Mucosa of rectum (tissue), 2 donors: ENCODE measurements around the gene CACTIN.

Experiments
- H3K27ac ChIP-seq, 2 donors: one replicate each; pipeline ENCODE4 v1.7.0; 2013; ENCODE audit warnings: inconsistent platforms in 2 of 2, low read depth in 2 of 2, low read length in 2 of 2
- H3K27me3 ChIP-seq, 2 donors: one replicate each; pipeline ENCODE4 v1.7.0; 2013; ENCODE audit warnings: low read length in 2 of 2; ENCODE audit not compliant: control insufficient read depth in 2 of 2, insufficient read depth in 2 of 2
- H3K36me3 ChIP-seq, 2 donors: one replicate each; pipeline ENCODE4 v1.7.0; 2013; ENCODE audit warnings: low read length in 2 of 2; ENCODE audit not compliant: control insufficient read depth in 2 of 2, insufficient read depth in 2 of 2
- H3K4me1 ChIP-seq, 2 donors: one replicate each; pipeline ENCODE4 v1.7.0; 2013; ENCODE audit warnings: low read length in 2 of 2, mild to moderate bottlenecking in 1 of 2; ENCODE audit not compliant: control insufficient read depth in 2 of 2, insufficient read depth in 2 of 2
- H3K4me3 ChIP-seq, 2 donors: one replicate each; pipeline ENCODE4 v1.7.0; 2013; ENCODE audit warnings: low read length in 2 of 2
- H3K9ac ChIP-seq, 2 donors: one replicate each; pipeline ENCODE4 v1.7.0; 2013; ENCODE audit warnings: low read length in 2 of 2, low read depth in 1 of 2, mild to moderate bottlenecking in 1 of 2
- H3K9me3 ChIP-seq, 2 donors: one replicate each; pipeline ENCODE4 v1.7.0; 2013; ENCODE audit warnings: low read length in 2 of 2; ENCODE audit not compliant: control insufficient read depth in 2 of 2
- donor health status: healthy.
- donor health status: Normal muscosa, but diverticular disease.

CACTIN gene

DNA sequence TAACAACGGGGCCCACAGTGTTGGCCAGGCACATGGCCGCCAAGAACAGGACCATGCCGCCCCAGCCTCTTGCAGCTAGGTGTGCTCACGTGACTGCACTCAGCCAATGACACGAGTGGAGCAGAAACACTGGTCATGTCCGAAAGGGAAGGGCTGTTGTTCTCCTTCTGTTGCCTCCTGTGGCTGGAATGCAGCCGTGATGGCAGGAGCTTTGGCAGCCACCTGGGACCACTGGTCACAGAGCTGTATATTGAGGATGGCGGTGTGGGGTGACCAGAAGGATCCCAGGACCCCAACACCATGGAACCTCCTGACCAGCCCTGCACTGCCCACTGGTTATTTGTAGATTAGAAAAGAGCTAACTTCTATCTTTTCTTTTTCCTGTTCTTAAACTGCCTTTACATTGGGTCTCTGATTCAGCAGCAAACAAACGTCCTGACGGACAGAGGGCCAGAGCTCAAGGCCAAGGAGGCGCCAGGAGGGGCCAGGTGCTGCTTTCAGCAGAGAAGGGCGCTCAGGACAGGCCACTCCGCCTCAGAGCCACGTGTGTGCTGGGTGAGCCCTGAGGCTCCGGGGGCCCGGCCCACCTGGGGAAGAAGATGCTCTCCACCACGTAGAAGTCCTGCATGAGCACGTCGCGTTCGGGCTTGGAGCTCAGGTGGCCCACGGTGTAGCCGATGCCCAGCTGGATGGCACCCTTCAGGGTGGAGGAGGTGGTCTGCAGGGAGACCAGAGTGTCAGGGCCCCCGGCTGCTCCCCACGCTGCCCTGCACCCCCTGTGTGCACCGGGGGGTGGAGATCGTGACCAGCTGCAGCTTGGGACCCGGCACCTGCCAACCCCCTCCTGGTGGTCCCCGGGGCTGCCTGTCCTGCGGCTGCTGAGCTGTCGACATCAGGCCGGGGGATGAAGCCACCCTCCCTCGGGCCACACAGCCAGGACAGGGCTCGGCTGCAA is 35.0 kb upstream of the CACTIN start:
- no peak overlapping the region for H3K9ac ChIP-seq
- no peak overlapping the region for H3K27ac ChIP-seq
- H3K9me3 ChIP-seq: no peaks in the 10 kb centered on the region
- H3K36me3 ChIP-seq: peaks cover 20 to 36% of the 10 kb centered on the region in 2 donors
- H3K4me3 ChIP-seq: no peak overlapping the region
- no peaks in the 10 kb centered on the region for H3K27me3 ChIP-seq
- peaks cover 0 to 4% of the 10 kb centered on the region in 2 donors for H3K4me1 ChIP-seq

DNA sequence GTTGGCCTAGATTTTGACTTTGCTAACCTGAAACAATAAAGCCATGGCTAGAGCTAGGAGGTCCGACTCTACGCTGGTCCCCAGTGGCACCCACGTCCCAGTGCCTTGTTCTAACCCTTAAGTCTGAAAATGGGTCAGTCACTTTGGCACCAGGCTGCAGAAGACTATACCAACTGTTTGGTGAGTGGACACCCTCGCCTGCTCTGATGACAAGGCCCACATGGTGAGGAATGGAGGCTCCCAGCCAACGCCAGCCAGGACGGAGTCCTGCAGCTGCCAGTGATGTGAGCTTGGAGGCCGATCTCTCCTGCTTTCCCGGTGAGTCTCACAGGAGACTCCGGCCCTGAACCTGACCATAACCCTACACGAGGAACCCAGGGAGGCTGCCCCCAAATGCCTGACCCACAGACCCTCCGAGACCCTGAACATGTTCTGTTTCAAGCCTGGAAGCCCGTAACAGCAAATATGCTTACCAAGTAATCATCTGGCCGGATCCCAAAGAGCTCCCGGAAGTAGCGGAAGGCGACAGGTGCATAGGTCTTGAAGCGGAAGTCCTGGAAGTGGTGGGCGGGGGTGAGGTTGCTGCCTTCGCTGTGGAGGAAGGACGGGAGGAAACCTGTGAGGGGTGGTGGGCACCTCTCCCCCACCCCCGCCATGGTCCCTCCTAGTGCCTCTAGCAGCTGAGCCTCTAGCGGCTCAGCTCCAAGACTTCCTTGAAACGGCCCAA is 34.1 kb upstream of the CACTIN start:
- H3K36me3 ChIP-seq: peaks cover 20 to 37% of the 10 kb centered on the region in 2 donors
- no peaks in the 10 kb centered on the region for H3K27me3 ChIP-seq
- no peaks in the 10 kb centered on the region for H3K9me3 ChIP-seq
- H3K4me3 ChIP-seq: no peak overlapping the region
- no peak overlapping the region for H3K9ac ChIP-seq
- H3K27ac ChIP-seq: no peak overlapping the region
- peaks cover 0 to 2% of the 10 kb centered on the region in 2 donors for H3K4me1 ChIP-seq

DNA sequence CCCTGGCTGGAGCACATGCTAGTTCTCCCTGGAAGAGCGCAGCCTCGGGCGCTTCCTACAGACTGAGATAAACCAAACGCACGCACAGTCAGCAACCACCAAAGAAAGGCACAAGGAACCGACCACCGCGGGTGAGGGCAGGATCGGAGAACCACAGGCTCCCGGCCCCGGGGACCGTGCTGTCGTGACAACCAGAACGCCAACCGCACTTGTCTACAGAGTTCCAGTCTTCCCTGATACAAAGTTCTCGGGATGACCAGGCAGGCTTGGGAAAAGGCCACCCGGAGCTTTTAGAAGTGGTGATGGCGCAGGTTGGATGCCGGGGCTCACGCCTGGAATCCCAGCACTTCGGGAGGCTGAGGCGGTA is 33.1 kb upstream of the CACTIN start:
- no peak overlapping the region for H3K4me3 ChIP-seq
- H3K9me3 ChIP-seq: no peaks in the 10 kb centered on the region
- H3K36me3 ChIP-seq: peaks cover 20 to 36% of the 10 kb centered on the region in 2 donors
- no peaks in the 10 kb centered on the region for H3K4me1 ChIP-seq
- no peak overlapping the region for H3K9ac ChIP-seq
- H3K27ac ChIP-seq: no peak overlapping the region
- H3K27me3 ChIP-seq: no peaks in the 10 kb centered on the region

DNA sequence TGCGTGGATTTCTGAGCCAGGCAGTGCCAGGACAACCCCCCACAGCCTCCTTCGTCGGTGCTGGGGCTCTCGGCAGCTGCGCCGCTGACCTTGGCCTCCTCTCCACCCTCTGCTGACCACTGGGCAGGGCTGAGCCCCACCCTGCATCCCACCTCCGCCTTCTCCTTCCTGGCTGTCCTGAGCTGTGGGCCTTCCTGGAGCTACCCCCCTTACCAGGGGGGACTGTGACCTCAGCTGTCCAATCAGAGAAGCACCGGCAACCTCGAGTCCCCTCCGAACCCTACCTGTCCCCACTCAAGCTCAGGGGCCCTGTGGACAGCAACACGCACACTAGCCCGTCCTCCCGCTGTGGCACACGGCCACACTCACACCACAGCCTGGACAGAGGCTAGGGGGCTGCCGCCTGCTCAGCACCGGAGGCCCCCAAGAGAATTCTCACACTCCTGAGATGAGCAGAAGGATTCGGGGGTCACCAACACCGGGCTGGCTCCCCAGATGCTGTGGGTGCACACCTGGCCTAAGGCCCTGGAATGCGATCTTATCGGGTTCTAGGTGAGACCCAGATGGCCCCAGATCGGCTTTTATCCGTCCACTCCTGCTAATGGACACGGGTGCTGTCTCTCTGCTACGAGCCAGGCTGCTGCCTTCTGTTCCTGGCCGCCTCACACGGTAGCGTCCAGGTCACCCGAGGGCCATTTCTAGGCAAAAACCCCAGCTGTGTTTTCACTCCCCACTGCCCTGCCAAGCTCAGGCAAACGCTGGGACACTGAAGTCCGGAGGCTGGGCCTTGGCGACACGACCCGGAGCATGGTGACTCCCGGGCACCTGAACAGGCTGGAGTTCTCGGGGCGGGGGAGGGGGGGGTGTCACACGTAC is 32.5 kb upstream of the CACTIN start:
- Histone ChIP-seq H3K4me1 (no peaks in the 10 kb centered on the region), H3K27ac (no peak overlapping the region), H3K36me3 (peaks cover 20 to 33% of the 10 kb centered on the region in 2 donors), H3K4me3 (no peak overlapping the region), H3K9me3 (no peaks in the 10 kb centered on the region), H3K9ac (no peak overlapping the region), H3K27me3 (no peaks in the 10 kb centered on the region)

DNA sequence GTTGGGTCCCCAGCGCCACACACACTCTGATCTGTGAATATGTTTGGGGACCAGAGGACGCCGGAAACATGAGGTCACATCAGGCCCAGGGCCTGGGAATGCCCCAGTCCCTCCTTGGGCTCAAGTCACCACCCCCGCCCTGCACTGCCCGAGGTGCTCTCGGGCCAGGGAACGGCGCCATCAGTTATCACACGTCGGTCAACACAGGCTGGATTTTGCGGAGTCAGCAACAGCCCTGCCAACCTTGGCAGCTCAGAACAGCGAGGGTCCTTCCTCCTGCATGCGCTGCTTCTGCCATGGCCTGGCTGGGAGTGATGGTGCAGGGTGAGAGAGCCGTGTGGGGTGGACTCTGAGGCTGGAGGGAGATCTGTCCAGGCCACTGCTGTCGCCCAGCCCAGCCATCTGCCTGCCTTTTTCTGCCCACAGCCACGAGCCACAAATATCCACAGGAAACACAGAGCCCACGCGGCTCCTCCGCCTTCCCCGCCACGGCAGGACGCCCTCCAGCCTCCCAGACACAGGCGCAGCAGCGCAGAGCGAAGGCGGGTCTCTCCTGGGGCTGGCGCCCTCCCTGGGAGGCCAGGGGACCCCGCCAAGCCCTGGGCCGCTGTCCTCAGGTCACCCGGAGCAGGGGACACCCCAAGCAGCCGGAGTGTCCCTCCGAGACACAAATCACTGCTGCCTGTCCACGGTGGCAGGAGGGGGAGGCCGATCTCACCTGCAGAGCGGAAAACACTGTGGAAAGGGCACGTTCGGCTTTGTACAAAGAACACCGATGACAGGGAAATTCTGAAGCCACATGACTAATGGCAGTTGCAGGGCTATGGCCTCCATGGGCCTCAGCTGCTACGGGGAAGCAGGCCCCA is 31.6 kb upstream of the CACTIN start:
- H3K36me3 ChIP-seq: peaks cover 17 to 33% of the 10 kb centered on the region in 2 donors
- no peaks in the 10 kb centered on the region for H3K27me3 ChIP-seq
- no peak overlapping the region for H3K27ac ChIP-seq
- no peaks in the 10 kb centered on the region for H3K9me3 ChIP-seq
- H3K4me3 ChIP-seq: no peak overlapping the region
- no peak overlapping the region for H3K9ac ChIP-seq
- H3K4me1 ChIP-seq: no peaks in the 10 kb centered on the region

DNA sequence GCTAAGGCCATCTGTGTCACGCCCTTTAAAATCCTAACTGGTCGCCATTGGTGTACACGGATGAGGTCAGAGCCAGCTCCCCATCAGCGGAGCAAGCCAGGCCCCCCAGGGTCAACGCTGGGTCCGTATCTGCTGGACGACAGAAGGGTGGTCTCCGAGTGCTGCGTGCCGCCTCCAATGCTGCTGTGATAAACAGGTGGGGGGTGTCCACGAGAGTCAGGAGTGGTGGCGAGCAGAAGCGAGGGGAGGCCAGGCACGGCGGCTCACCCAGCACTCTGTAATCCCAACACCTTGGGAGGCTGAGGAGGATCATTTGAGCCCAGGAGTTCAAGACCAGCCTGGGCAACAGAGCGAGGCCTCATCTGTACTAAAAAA is 30.8 kb upstream of the CACTIN start:
- H3K36me3 ChIP-seq: peaks cover 21 to 40% of the 10 kb centered on the region in 2 donors
- no peaks in the 10 kb centered on the region for H3K27me3 ChIP-seq
- no peak overlapping the region for H3K9ac ChIP-seq

DNA sequence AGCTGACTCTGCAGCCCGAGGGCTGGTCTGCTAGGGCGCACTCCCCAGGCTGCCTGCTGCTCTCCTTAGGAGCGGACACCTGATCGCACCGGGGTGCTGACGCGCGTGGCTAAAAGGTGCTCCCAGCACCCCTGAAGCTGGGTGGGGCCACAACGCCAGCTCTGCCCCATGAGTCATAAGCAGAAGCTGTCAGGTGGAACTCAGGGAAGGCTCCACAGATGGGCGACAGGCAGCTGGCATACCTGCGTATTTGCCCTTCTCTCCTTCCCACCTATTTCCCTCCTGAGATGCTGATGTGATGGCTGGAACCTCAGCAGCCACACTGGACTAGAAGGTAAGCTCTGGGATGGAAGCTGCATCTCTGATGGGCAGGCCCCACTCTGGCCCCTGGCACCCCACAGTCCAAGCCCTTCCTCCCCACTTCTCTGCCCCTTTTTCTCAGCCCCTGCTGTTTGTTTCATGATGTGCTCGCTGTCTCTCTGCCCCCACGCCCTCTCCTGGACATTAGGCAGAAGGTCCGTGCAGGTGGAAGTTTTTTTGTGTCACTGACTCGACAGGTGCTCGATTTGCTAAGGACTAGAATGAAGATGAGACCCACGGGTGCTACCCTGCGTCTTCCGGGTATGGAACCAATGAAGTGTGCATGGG is 30.3 kb upstream of the CACTIN start:
- peaks cover 25 to 39% of the 10 kb centered on the region in 2 donors for H3K36me3 ChIP-seq

More for the DNA sequence above, 30.8 kb upstream of the CACTIN start:
- Histone ChIP-seq H3K9me3 (no peaks in the 10 kb centered on the region), H3K4me1 (no peaks in the 10 kb centered on the region), H3K27ac (no peak overlapping the region), H3K4me3 (no peak overlapping the region)

DNA sequence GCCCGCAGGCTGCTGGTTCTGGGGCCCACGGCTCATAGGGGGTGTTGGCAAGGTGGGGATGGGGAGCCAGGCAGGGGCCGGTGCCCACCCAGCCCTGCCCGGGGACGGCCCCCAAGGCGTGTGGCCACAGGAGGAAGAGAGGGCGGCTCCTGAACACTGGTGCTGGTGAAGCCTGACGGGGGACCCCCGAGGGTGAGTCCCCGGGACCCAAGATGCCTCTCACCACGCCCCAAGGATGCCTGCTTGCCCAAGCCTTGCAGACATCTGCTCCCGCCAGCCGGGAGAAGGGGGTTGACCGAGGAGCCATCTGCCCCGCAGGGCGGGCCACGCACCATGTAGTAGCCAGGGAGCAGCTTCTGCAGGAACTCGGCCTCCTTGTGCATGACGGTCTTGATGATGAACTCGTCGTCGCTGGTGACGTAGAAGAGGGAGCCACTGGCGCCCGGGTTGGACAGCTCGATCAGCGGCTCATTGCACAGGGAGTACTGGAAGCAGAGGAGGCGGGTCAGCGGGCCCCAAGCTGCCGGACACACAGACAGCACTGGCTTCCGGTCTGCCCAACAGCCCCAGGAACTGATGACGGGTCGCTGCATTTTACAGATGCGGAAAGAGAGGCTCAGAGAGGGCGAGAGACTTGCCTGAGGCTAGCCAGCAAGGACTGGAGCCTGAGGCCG is 29.6 kb upstream of the CACTIN start:
- Histone ChIP-seq H3K4me1 (no peaks in the 10 kb centered on the region), H3K9me3 (no peaks in the 10 kb centered on the region), H3K27me3 (no peaks in the 10 kb centered on the region), H3K9ac (no peak overlapping the region), H3K27ac (no peak overlapping the region), H3K36me3 (peaks cover 32 to 44% of the 10 kb centered on the region in 2 donors), H3K4me3 (no peak overlapping the region)

More for the DNA sequence above, 30.3 kb upstream of the CACTIN start:
- H3K4me3 ChIP-seq: no peak overlapping the region
- H3K9ac ChIP-seq: no peak overlapping the region
- no peaks in the 10 kb centered on the region for H3K4me1 ChIP-seq
- H3K27ac ChIP-seq: no peak overlapping the region
- H3K27me3 ChIP-seq: no peaks in the 10 kb centered on the region
- H3K9me3 ChIP-seq: no peaks in the 10 kb centered on the region
